IMR-90 (cell line): ENCODE data around the gene KCNH2. TPM values are rescaled to one million over a fixed set of nuclear protein-coding genes. Genes with fewer than 3 reads are reported as not detected.

ENCODE experiments used
- ATAC-seq: fragments of 200-7000 bp; cut with Tn5 transposase; 2 replicates; pipeline ENCODE4 v1.9.1; 2020; ENCODE audit warnings: low read depth, mild to moderate bottlenecking, moderate library complexity
- BruUV-seq: library from RNA; stranded (reverse); fragments of 400-500 nt; replicated peaks from 2 replicates; lab custom pipeline; 2021; lab: Mats Ljungman, UMichigan
- CTCF ChIA-PET: fragments of 300-600 bp; formaldehyde crosslinking; extraction: SDS; loops from one replicate; lab custom pipeline; 2021; ENCODE audit warnings: antibody characterized with exemption; lab: Yijun Ruan, JAX
- POLR2A ChIA-PET: fragments of 300-600 bp; sonication (Branson Sonifier 250); formaldehyde crosslinking; loops from one replicate; lab custom pipeline; 2022; ENCODE audit warnings: antibody characterized with exemption; ENCODE audit not compliant: unreplicated experiment; lab: Charles Lee
- DNase-seq: peaks from one replicate; pipeline ENCODE4 v3.0.0; 2013
- H2AFZ ChIP-seq: replicated peaks from 2 replicates; pipeline ENCODE3; 2013; ENCODE audit warnings: low read length, mild to moderate bottlenecking; ENCODE audit not compliant: poor library complexity
- H2AK5ac ChIP-seq: 2 replicates; pipeline ENCODE4 v1.6.1; 2013; ENCODE audit warnings: low read depth, low read length, inconsistent platforms
- H2AK9ac ChIP-seq: replicated peaks from 2 replicates; pipeline ENCODE3; 2013; ENCODE audit warnings: mild to moderate bottlenecking, low read depth, low read length, moderate library complexity; ENCODE audit not compliant: poor library complexity
- H2BK120ac ChIP-seq: 2 replicates; pipeline ENCODE4 v1.6.1; 2013; ENCODE audit warnings: low read depth, low read length, inconsistent platforms
- H2BK15ac ChIP-seq: 3 replicates; pipeline ENCODE4 v1.6.1; 2013; ENCODE audit warnings: low read depth, low read length, inconsistent platforms
- H2BK20ac ChIP-seq: 2 replicates; pipeline ENCODE4 v1.6.1; 2013; ENCODE audit warnings: low read depth, mild to moderate bottlenecking, inconsistent platforms, low read length, moderate library complexity
- H2BK5ac ChIP-seq: 2 replicates; pipeline ENCODE4 v1.6.1; 2013; ENCODE audit warnings: mild to moderate bottlenecking, low read depth, low read length, inconsistent platforms; ENCODE audit not compliant: poor library complexity, severe bottlenecking
- H3K14ac ChIP-seq: replicated peaks from 2 replicates; pipeline ENCODE4 v1.6.1; 2013; ENCODE audit warnings: low read depth, low read length, inconsistent platforms
- H3K18ac ChIP-seq: 2 replicates; pipeline ENCODE4 v1.6.1; 2013; ENCODE audit warnings: low read depth, low read length, control low read depth
- H3K23ac ChIP-seq: 2 replicates; pipeline ENCODE4 v1.6.1; 2013; ENCODE audit warnings: low read depth, low read length, inconsistent platforms
- H3K27ac ChIP-seq: 2 replicates; pipeline ENCODE4 v1.5.1; 2013; ENCODE audit warnings: mild to moderate bottlenecking, control low read depth, low read length; ENCODE audit not compliant: insufficient read depth
- H3K27me3 ChIP-seq: 2 replicates; pipeline ENCODE4 v1.6.1; 2013; ENCODE audit warnings: low read length; ENCODE audit not compliant: control insufficient read depth, insufficient read depth
- H3K36me3 ChIP-seq: 2 replicates; pipeline ENCODE4 v1.6.1; 2013; ENCODE audit warnings: low read length, mixed read lengths; ENCODE audit not compliant: control insufficient read depth, insufficient read depth
- H3K4ac ChIP-seq: 2 replicates; pipeline ENCODE4 v1.6.1; 2013; ENCODE audit warnings: low read depth, low read length, inconsistent platforms
- H3K4me1 ChIP-seq: 2 replicates; pipeline ENCODE4 v1.6.1; 2013; ENCODE audit warnings: low read length, mixed read lengths; ENCODE audit not compliant: control insufficient read depth, insufficient read depth
- H3K4me2 ChIP-seq: 2 replicates; pipeline ENCODE4 v1.6.1; 2013; ENCODE audit warnings: low read depth, mild to moderate bottlenecking, control low read depth, low read length, moderate library complexity
- H3K4me3 ChIP-seq: 2 replicates; pipeline ENCODE4 v1.5.1; 2013; ENCODE audit warnings: low read depth, mild to moderate bottlenecking, control low read depth, low read length, moderate library complexity; ENCODE audit not compliant: insufficient read depth
- H3K56ac ChIP-seq: 2 replicates; pipeline ENCODE4 v1.6.1; 2013; ENCODE audit warnings: low read length, inconsistent platforms; ENCODE audit not compliant: insufficient read depth; ENCODE audit errors: extremely low read depth
- H3K79me1 ChIP-seq, 2 experiments: 2 replicates each; pipeline ENCODE4 v1.6.1; 2013; ENCODE audit warnings: low read length in 2 of 2, inconsistent platforms in 1 of 2, low read depth in 1 of 2
- H3K9ac ChIP-seq: 2 replicates; pipeline ENCODE4 v1.6.1; 2013; ENCODE audit warnings: low read depth, low read length, control low read depth
- H3K9me1 ChIP-seq: 2 replicates; pipeline ENCODE4 v1.6.1; 2013; ENCODE audit warnings: low read length, inconsistent platforms; ENCODE audit not compliant: insufficient read depth
- H3K9me3 ChIP-seq: 2 replicates; pipeline ENCODE4 v1.6.1; 2013; ENCODE audit warnings: low read length; ENCODE audit not compliant: control insufficient read depth, insufficient read depth
- H4K20me1 ChIP-seq: 2 replicates; pipeline ENCODE4 v1.6.1; 2013; ENCODE audit warnings: low read length, inconsistent platforms; ENCODE audit not compliant: insufficient read depth
- H4K5ac ChIP-seq: 2 replicates; pipeline ENCODE4 v1.6.1; 2013; ENCODE audit warnings: mild to moderate bottlenecking, low read depth, low read length, control low read depth
- H4K8ac ChIP-seq, 2 experiments: 2 replicates each; pipeline ENCODE4 v1.6.1; 2013; ENCODE audit warnings: low read depth in 2 of 2, low read length in 2 of 2, control low read depth in 1 of 2, inconsistent platforms in 1 of 2
- H4K91ac ChIP-seq: 2 replicates; pipeline ENCODE4 v1.6.1; 2013; ENCODE audit warnings: low read depth, low read length, inconsistent platforms; ENCODE audit not compliant: insufficient read depth
- CHD1 ChIP-seq: IDR thresholded peaks from 2 replicates; pipeline ENCODE4 v1.6.1; 2012; ENCODE audit warnings: low read depth, low read length, improper control_type of control experiment
- MAZ ChIP-seq: IDR thresholded peaks from 2 replicates; pipeline ENCODE4 v1.6.1; 2012; ENCODE audit warnings: low read depth, mild to moderate bottlenecking, low read length, improper control_type of control experiment, moderate library complexity, borderline replicate concordance
- MXI1 ChIP-seq: IDR thresholded peaks from 2 replicates; pipeline ENCODE4 v1.6.1; 2012; ENCODE audit warnings: low read depth, mild to moderate bottlenecking, low read length, moderate library complexity, borderline replicate concordance
- POLR2A ChIP-seq: IDR thresholded peaks from 2 replicates; pipeline ENCODE4 v1.6.1; 2012; ENCODE audit warnings: mild to moderate bottlenecking, low read depth, low read length
- RCOR1 ChIP-seq: IDR thresholded peaks from 2 replicates; pipeline ENCODE4 v1.6.1; 2012; ENCODE audit warnings: mild to moderate bottlenecking, low read length, improper control_type of control experiment; ENCODE audit not compliant: insufficient replicate concordance
- WGBS, 2 experiments: methylation state at CpG; one replicate each; pipeline versions ENCODE4 v1.1.5 to v1.1.7; 2013; ENCODE audit warnings: missing lambda C conversion rate in 2 of 2; ENCODE audit not compliant: insufficient read length in 1 of 2; ENCODE audit errors: extremely low coverage in 2 of 2; 5-methylcytosine and 5-hydroxymethylcytosine counted together
- dilution Hi-C: fragments of 300-500 bp; cut with HindIII; formaldehyde crosslinking; loops from one replicate; pipeline ENCODE4 v1.14.3; 2018; ENCODE audit warnings: low sequenced_read_pairs; ENCODE audit not compliant: unreplicated experiment
- in situ Hi-C: fragments of 300-500 bp; cut with MboI; formaldehyde crosslinking; loops from 3 replicates; pipeline ENCODE4 v1.14.3; 2019; ENCODE audit warnings: low sequenced_read_pairs, inconsistent platforms, mixed read lengths
- intact Hi-C: fragments of 100-400 bp; cut with micrococcal nuclease; formaldehyde crosslinking; loops from 2 replicates; pipeline ENCODE4 v1.10.0; 2022
- polyA plus RNA-seq, 3 experiments: library from polyadenylated mRNA; depleted of rRNA; stranded (reverse); fragments of >200 nt; gene quantifications; 2 replicates each; pipeline ENCODE4 v1.2.3, GENCODE V29; 2012; ENCODE audit warnings: low replicate concordance in 1 of 3
- total RNA-seq: library from RNA; depleted of rRNA; stranded (reverse); fragments of >200 nt; gene quantifications from 2 replicates; pipeline ENCODE4 v1.2.3, GENCODE V29; 2012

KCNH2 gene
- total and polyA plus RNA-seq, 2 of the 4 experiments (the other 2 are of a cell fraction): 0.90 to 2.1 TPM

GRCh38 chr7:150949971-150950491 is 28.1 kb downstream of the KCNH2 start:
- Histone ChIP-seq H3K4ac (no peak overlapping the region), H3K27me3 (no peaks in the 10 kb centered on the region), H3K23ac (no peak overlapping the region), H4K8ac (no peak overlapping the region), H4K5ac (no peak overlapping the region), H3K36me3 (peaks cover 12% of the 10 kb centered on the region; the same call in 1 of the 2 replicates), H3K18ac (no peak overlapping the region), H3K9ac (no peak overlapping the region), H4K20me1 (no peaks in the 10 kb centered on the region; the same call in 1 of the 2 replicates), H2BK20ac (no peak overlapping the region), H4K91ac (no peak overlapping the region), H2BK5ac (no peak overlapping the region), H3K56ac (no peak overlapping the region), H3K4me1 (peaks cover 3% of the 10 kb centered on the region; the same call in 1 of the 2 replicates), H3K14ac (no peak overlapping the region), H2AK9ac (peak overlapping the region; percentile 72), H2AK5ac (no peak overlapping the region), H3K9me1 (no peaks in the 10 kb centered on the region), H3K4me3 (no peak overlapping the region), H2AFZ (no peak overlapping the region), H2BK15ac (no peak overlapping the region), H3K4me2 (no peak overlapping the region), H3K79me1 (no peaks in the 10 kb centered on the region), H3K9me3 (no peaks in the 10 kb centered on the region), H2BK120ac (no peak overlapping the region), H3K27ac (no peak overlapping the region)
- TF ChIP-seq RCOR1 (no peak), CHD1 (no peak), POLR2A (no peak), MXI1 (no peak), MAZ (no peak)
- dilution Hi-C loops (no loop called here), in situ Hi-C loops (no loop called here), intact Hi-C loops (no loop called here)
- ChIA-PET POLR2A (no interaction called here), CTCF (no interaction called here)
- BruUV-seq: no TSS peak
- 72% methylated on average over 4 of the region's 16 CpGs; no CpG with 5 or more reads in 1 of the 2 experiments for WGBS, 2 experiments
- DNase-seq (no peak), ATAC-seq (no peak)
